Loucy (cell line): Measurements from ENCODE around the gene RACGAP1.

Source experiments
- H2AFZ ChIP-seq: fragments of 200-600 bp; sonication (generic); 2 replicates; pipeline ENCODE4 v1.6.0; 2016; ENCODE audit warnings: antibody characterized with exemption, mild to moderate bottlenecking, low read length, moderate library complexity
- H3F3A ChIP-seq: fragments of 200-600 bp; 2 replicates; pipeline ENCODE4 v1.6.0; 2016; ENCODE audit warnings: antibody characterized with exemption, low read depth, mild to moderate bottlenecking
- H3K27me3 ChIP-seq: fragments of 200-600 bp; sonication (generic); 2 replicates; pipeline ENCODE4 v1.6.1; 2014; ENCODE audit warnings: low read length, mild to moderate bottlenecking; ENCODE audit not compliant: insufficient read depth, poor library complexity, severe bottlenecking
- H3K36me3 ChIP-seq: fragments of 200-600 bp; sonication (generic); 2 replicates; pipeline ENCODE4 v1.6.1; 2016; ENCODE audit warnings: low read length; ENCODE audit not compliant: insufficient read depth
- H3K4me1 ChIP-seq: fragments of 200-600 bp; sonication (generic); 2 replicates; pipeline ENCODE4 v1.5.1; 2014; ENCODE audit warnings: low read length, mild to moderate bottlenecking; ENCODE audit not compliant: insufficient read depth, poor library complexity, severe bottlenecking
- H3K4me2 ChIP-seq: fragments of 200-600 bp; sonication (generic); 2 replicates; pipeline ENCODE4 v1.6.0; 2014; ENCODE audit warnings: antibody characterized with exemption, low read length, low read depth, mild to moderate bottlenecking; ENCODE audit not compliant: poor library complexity, severe bottlenecking
- H3K4me3 ChIP-seq: fragments of 200-600 bp; sonication (generic); 2 replicates; pipeline ENCODE4 v1.5.1; 2014; ENCODE audit warnings: low read length, mild to moderate bottlenecking, mixed read lengths; ENCODE audit not compliant: poor library complexity, severe bottlenecking
- H3K79me2 ChIP-seq: fragments of 200-600 bp; sonication (generic); 2 replicates; pipeline ENCODE4 v1.6.1; 2014; ENCODE audit warnings: low read length; ENCODE audit not compliant: insufficient read depth
- H3K9ac ChIP-seq: fragments of 200-600 bp; sonication (generic); 2 replicates; pipeline ENCODE4 v1.6.0; 2014; ENCODE audit warnings: mild to moderate bottlenecking, low read depth, low read length, moderate library complexity; ENCODE audit not compliant: poor library complexity, severe bottlenecking
- H3K9me2 ChIP-seq: fragments of 200-600 bp; sonication (generic); replicated peaks from 2 replicates; pipeline ENCODE4 v1.6.1; 2016; ENCODE audit warnings: low read depth, low read length, mixed read lengths
- H3K9me3 ChIP-seq: fragments of 200-600 bp; sonication (generic); 2 replicates; pipeline ENCODE4 v1.6.1; 2014; ENCODE audit warnings: mild to moderate bottlenecking, antibody characterized with exemption, low read length, low read depth; ENCODE audit not compliant: insufficient read depth
- H4K20me1 ChIP-seq: fragments of 200-600 bp; sonication (generic); 2 replicates; pipeline ENCODE4 v1.6.0; 2014; ENCODE audit warnings: antibody characterized with exemption, low read length, mild to moderate bottlenecking; ENCODE audit not compliant: insufficient read depth, poor library complexity, severe bottlenecking
- CTCF ChIP-seq: fragments of 200-600 bp; sonication (generic); conservative IDR thresholded peaks from 2 replicates; pipeline ENCODE4 v1.5.1; 2014; ENCODE audit warnings: mild to moderate bottlenecking, antibody characterized with exemption, low read length
- EZH2phosphoT487 ChIP-seq: fragments of 200-600 bp; IDR thresholded peaks from 2 replicates; pipeline ENCODE4 v1.6.1; 2018; ENCODE audit warnings: antibody characterized with exemption, mild to moderate bottlenecking, moderate library complexity, borderline replicate concordance

Gene RACGAP1

DNA sequence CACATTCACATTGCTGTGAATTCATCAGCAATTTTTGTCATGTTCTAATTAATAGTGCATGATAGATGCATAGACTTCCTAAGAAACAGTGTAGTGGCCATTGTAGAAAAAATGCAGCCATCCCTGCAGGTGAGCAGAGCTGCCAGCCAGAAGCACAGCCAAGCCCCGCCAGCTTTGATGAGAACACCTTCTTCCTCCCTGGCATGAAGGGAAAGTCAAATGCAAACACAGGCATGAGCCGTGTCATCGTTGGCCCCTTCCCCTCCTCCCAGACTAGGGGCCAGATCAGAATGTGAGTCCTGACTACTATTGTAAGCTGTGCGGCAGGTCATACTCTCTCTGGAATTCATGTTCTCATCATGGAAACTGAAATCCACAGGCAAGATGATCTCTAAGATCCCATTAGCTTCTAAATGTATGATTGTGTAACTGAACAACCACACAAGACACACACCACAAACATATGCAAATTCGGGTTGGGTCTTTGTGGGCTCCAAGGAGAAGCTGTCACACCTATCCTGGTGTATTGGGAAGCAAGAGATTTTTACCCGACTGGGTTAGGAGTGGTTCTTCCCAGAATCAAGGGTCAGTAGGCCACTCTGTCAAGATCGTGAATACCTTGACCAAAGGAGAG lies 77.6 kb downstream of the RACGAP1 start:
- Histone ChIP-seq H3K79me2 (no peaks in the 10 kb centered on the region), H4K20me1 (no peaks in the 10 kb centered on the region), H3K4me3 (no peak overlapping the region), H3K4me1 (peaks cover 54% of the 10 kb centered on the region), H3K9me3 (no peaks in the 10 kb centered on the region), H3K4me2 (no peak overlapping the region), H3F3A (0 out of 2 replicates have a peak, but pooled peaks cover 3% of the 10 kb centered on the region), H3K9me2 (no peaks in the 10 kb centered on the region), H3K9ac (no peak overlapping the region), H2AFZ (no peak overlapping the region), H3K36me3 (no peaks in the 10 kb centered on the region), H3K27me3 (no peaks in the 10 kb centered on the region)
- TF ChIP-seq EZH2phosphoT487 = no peak
- TF ChIP-seq CTCF = no peak

GRCh38 chr12:49946497-49946896 lies 78.8 kb downstream of the RACGAP1 start:
- Histone ChIP-seq H4K20me1 (no peaks in the 10 kb centered on the region), H3K4me2 (peak overlapping the region; percentile 75), H3K9me2 (no peaks in the 10 kb centered on the region), H3K36me3 (no peaks in the 10 kb centered on the region), H3K9ac (peak overlapping the region; percentile 66), H3K27me3 (no peaks in the 10 kb centered on the region), H3F3A (0 out of 2 replicates have a peak, but pooled peaks cover 3% of the 10 kb centered on the region), H3K4me3 (no peak overlapping the region), H2AFZ (peak overlapping the region; percentile 93; the same call in 1 of the 2 replicates), H3K79me2 (no peaks in the 10 kb centered on the region), H3K4me1 (peaks cover 48% of the 10 kb centered on the region), H3K9me3 (no peaks in the 10 kb centered on the region)
- TF ChIP-seq CTCF = no peak
- TF ChIP-seq EZH2phosphoT487 = no peak

DNA sequence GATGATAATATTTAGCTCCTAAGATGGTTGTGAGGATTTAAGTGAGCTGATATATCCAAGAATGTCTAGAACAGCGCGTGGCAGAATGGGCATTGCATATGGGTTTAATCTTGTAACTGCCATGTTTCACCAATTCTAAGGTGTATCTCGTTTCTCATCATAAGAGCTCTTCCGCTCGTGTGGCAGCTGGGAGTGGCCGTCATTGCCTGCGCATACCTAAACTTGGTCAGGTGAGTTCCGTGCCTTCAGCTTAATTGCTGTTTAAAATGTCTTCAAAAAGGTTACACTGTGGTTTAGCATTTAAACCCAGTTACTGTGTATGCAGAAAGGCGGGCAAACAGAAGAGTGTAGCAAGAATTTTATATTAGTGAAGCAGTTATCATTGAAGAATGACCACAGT lies 79.2 kb downstream of the RACGAP1 start:
- H2AFZ ChIP-seq = peak overlapping the region; percentile 93
- peak overlapping the region; percentile 75 for H3K4me2 ChIP-seq
- H3F3A ChIP-seq = 0 out of 2 replicates have a peak, but pooled peaks cover 3% of the 10 kb centered on the region
- H3K9me3 ChIP-seq = no peaks in the 10 kb centered on the region
- no peaks in the 10 kb centered on the region for H3K27me3 ChIP-seq
- H3K9me2 ChIP-seq = no peaks in the 10 kb centered on the region
- H3K4me1 ChIP-seq = peaks cover 44% of the 10 kb centered on the region
- H3K79me2 ChIP-seq = no peaks in the 10 kb centered on the region
- TF ChIP-seq CTCF = no peak
- TF ChIP-seq EZH2phosphoT487 = no peak
- H3K4me3 ChIP-seq = peak overlapping the region; percentile 70
- no peaks in the 10 kb centered on the region for H3K36me3 ChIP-seq
- H4K20me1 ChIP-seq = no peaks in the 10 kb centered on the region
- H3K9ac ChIP-seq = peak overlapping the region; percentile 66
